HG03521 (cell line): ENCODE measurements around the gene TEAD2.

Source experiments
- ATAC-seq: cut with Tn5 transposase; IDR thresholded peaks from one replicate; pipeline ENCODE4 v1.9.1; 2021; ENCODE audit warnings: mild to moderate bottlenecking, moderate library complexity; ENCODE audit not compliant: unreplicated experiment

Gene TEAD2

GRCh38 chr19:49362048-49362928 lies at the start of gene TEAD2:
Gene TEAD2 (minus strand): TSS chr19:49362416. CDS start chr19:49360075, 2,341 bp downstream.
- no peak for ATAC-seq

GRCh38 chr19:49411681-49412326 lies 49.6 kb upstream of the TEAD2 start:
- ATAC-seq: no peak

- ATAC-seq: no peak
Observed at GRCh38 chr19:49409441-49410029, 47.3 kb upstream of the TEAD2 start.

GRCh38 chr19:49408816-49409440 lies 46.7 kb upstream of the TEAD2 start:
- no peak for ATAC-seq

GRCh38 chr19:49407482-49408015 lies 45.3 kb upstream of the TEAD2 start:
- ATAC-seq: no peak

GRCh38 chr19:49407079-49407478 lies 44.9 kb upstream of the TEAD2 start:
- no peak for ATAC-seq

- ATAC-seq: no peak
Observed at GRCh38 chr19:49403404-49404187, 41.4 kb upstream of the TEAD2 start.

GRCh38 chr19:49400029-49400428 lies 37.8 kb upstream of the TEAD2 start:
- no peak for ATAC-seq

- no peak for ATAC-seq
Observed at GRCh38 chr19:49398931-49399330, 36.7 kb upstream of the TEAD2 start.

- no peak for ATAC-seq
Observed at GRCh38 chr19:49398001-49398615, 35.9 kb upstream of the TEAD2 start.

- ATAC-seq: no peak
Observed at GRCh38 chr19:49396738-49397505, 34.7 kb upstream of the TEAD2 start.

GRCh38 chr19:49395581-49396407 lies 33.6 kb upstream of the TEAD2 start:
- no peak for ATAC-seq

- no peak for ATAC-seq
Observed at GRCh38 chr19:49393881-49394280, 31.7 kb upstream of the TEAD2 start.

- no peak for ATAC-seq
Observed at GRCh38 chr19:49391581-49392399, 29.6 kb upstream of the TEAD2 start.

- ATAC-seq: no peak
Observed at GRCh38 chr19:49390929-49391359, 28.7 kb upstream of the TEAD2 start.

GRCh38 chr19:49390131-49390928 lies 28.1 kb upstream of the TEAD2 start:
- ATAC-seq: no peak

GRCh38 chr19:49389406-49389805 lies 27.2 kb upstream of the TEAD2 start:
- ATAC-seq: no peak
